H1 (cell line): ENCODE data around the gene TENT5D. TPM values are rescaled to one million over a fixed set of nuclear protein-coding genes. Genes with fewer than 3 reads are reported as not detected.

ENCODE experiments used
- CTCF ChIA-PET: fragments of 300-600 bp; sonication (Branson Sonifier 250); formaldehyde crosslinking; loops from one replicate; lab custom pipeline; 2021; ENCODE audit not compliant: partially characterized antibody; lab: Charles Lee
- POLR2A ChIA-PET: fragments of 300-600 bp; sonication (Branson Sonifier 250); formaldehyde crosslinking; loops from one replicate; lab custom pipeline; 2021; ENCODE audit warnings: inconsistent platforms; ENCODE audit not compliant: partially characterized antibody; lab: Charles Lee
- DNase-seq, 2 experiments: peaks; one replicate each; pipeline versions ENCODE4 v3.0.0 to v3.0.0-alpha.2; 2010 to 2022; ENCODE audit warnings: low spot score in 2 of 2, low read depth in 1 of 2, mixed read lengths in 1 of 2
- FAIRE-seq: peaks from 2 replicates; lab custom pipeline; 2011; peaks lifted over from hg19 to GRCh38; lab: Jason Lieb, UNC
- H2AFZ ChIP-seq: 2 replicates; pipeline ENCODE4 v1.8.1; 2012; ENCODE audit warnings: low read length, inconsistent platforms
- H2AK5ac ChIP-seq: 2 replicates; pipeline ENCODE4 v1.6.1; 2013; ENCODE audit warnings: low read depth, low read length
- H2BK120ac ChIP-seq: replicated peaks from 2 replicates; pipeline ENCODE3; 2013; ENCODE audit warnings: low read depth, low read length, inconsistent platforms
- H2BK12ac ChIP-seq: 2 replicates; pipeline ENCODE4 v1.6.1; 2013; ENCODE audit warnings: low read depth, low read length
- H2BK15ac ChIP-seq: 2 replicates; pipeline ENCODE4 v1.6.1; 2013; ENCODE audit warnings: low read length
- H2BK20ac ChIP-seq: 2 replicates; pipeline ENCODE4 v1.6.1; 2013; ENCODE audit warnings: low read length
- H2BK5ac ChIP-seq: 2 replicates; pipeline ENCODE4 v1.6.1; 2013; ENCODE audit warnings: low read depth, low read length
- H3K14ac ChIP-seq: 2 replicates; pipeline ENCODE4 v1.6.1; 2013; ENCODE audit warnings: inconsistent platforms; ENCODE audit not compliant: insufficient read length
- H3K18ac ChIP-seq: 2 replicates; pipeline ENCODE4 v1.6.1; 2013; ENCODE audit warnings: low read length; ENCODE audit errors: extremely low read depth
- H3K23ac ChIP-seq: 2 replicates; pipeline ENCODE4 v1.6.1; 2013; ENCODE audit warnings: inconsistent platforms; ENCODE audit not compliant: insufficient read length
- H3K23me2 ChIP-seq: 2 replicates; pipeline ENCODE4 v1.6.1; 2013; ENCODE audit warnings: low read depth, low read length
- H3K27ac ChIP-seq: 2 replicates; pipeline ENCODE4 v1.6.1; 2011; ENCODE audit warnings: low read depth, low read length, inconsistent platforms
- H3K27me3 ChIP-seq, 4 experiments: replicated peaks in 1 of 4; 1 replicate in 1 of 4; 2 replicates in 3 of 4; pipeline versions ENCODE4 v1.6.1 to v1.8.1; 2011 to 2013; ENCODE audit warnings: low read length in 3 of 4, mild to moderate bottlenecking in 3 of 4, inconsistent platforms in 2 of 4, mixed read lengths in 2 of 4, moderate library complexity in 1 of 4; ENCODE audit not compliant: control insufficient read depth in 3 of 4, insufficient read depth in 3 of 4; ENCODE audit errors: extremely low read depth in 1 of 4
- H3K36me3 ChIP-seq, 4 experiments: 2 replicates each; pipeline versions ENCODE4 v1.6.1 to v1.8.1; 2011 to 2013; ENCODE audit warnings: mild to moderate bottlenecking in 4 of 4, low read length in 3 of 4, moderate library complexity in 2 of 4, control low read depth in 1 of 4, inconsistent platforms in 1 of 4; ENCODE audit not compliant: insufficient read depth in 4 of 4, control insufficient read depth in 2 of 4
- H3K4ac ChIP-seq: replicated peaks from 2 replicates; pipeline ENCODE3; 2013; ENCODE audit warnings: low read length, low read depth, mixed read lengths, inconsistent platforms; ENCODE audit not compliant: insufficient read length
- H3K4me1 ChIP-seq, 4 experiments: replicated peaks in 1 of 4; 1 replicate in 1 of 4; 2 replicates in 3 of 4; pipeline versions ENCODE4 v1.6.1 to v1.8.1; 2011 to 2013; ENCODE audit warnings: low read length in 3 of 4, inconsistent platforms in 2 of 4, mixed read lengths in 1 of 4; ENCODE audit not compliant: insufficient read depth in 4 of 4, control insufficient read depth in 3 of 4
- H3K4me2 ChIP-seq, 2 experiments: 2 replicates each; pipeline versions ENCODE4 v1.6.1 to v1.8.1; 2011 to 2013; ENCODE audit warnings: low read depth in 2 of 2, low read length in 2 of 2, control low read depth in 1 of 2, inconsistent platforms in 1 of 2, mild to moderate bottlenecking in 1 of 2; ENCODE audit not compliant: insufficient read depth in 1 of 2
- H3K4me3 ChIP-seq, 4 experiments: fragments of 200-600, 300-600 bp in 1 of 4; sonication (generic), shearing (Covaris generic), sonication (Bioruptor Twin) in 1 of 4; 2 replicates each; pipeline versions ENCODE4 v1.5.1 to v1.8.1; 2011 to 2016; ENCODE audit warnings: low read length in 4 of 4, low read depth in 3 of 4, control low read depth in 2 of 4, inconsistent platforms in 2 of 4, mild to moderate bottlenecking in 2 of 4, mixed read lengths in 1 of 4, moderate library complexity in 1 of 4; ENCODE audit not compliant: insufficient read depth in 2 of 4; ENCODE audit errors: extremely low read depth in 1 of 4
- H3K56ac ChIP-seq: replicated peaks from 2 replicates; pipeline ENCODE3; 2013; ENCODE audit warnings: low read depth, mild to moderate bottlenecking, mixed read lengths, low read length, inconsistent platforms; ENCODE audit not compliant: insufficient read length
- H3K79me1 ChIP-seq: 2 replicates; pipeline ENCODE4 v1.6.1; 2013; ENCODE audit warnings: low read depth, low read length, control low read depth
- H3K79me2 ChIP-seq, 2 experiments: 2 replicates each; pipeline versions ENCODE4 v1.6.1 to v1.8.1; 2012 to 2013; ENCODE audit warnings: low read length in 2 of 2, mild to moderate bottlenecking in 2 of 2, inconsistent platforms in 1 of 2; ENCODE audit not compliant: insufficient read depth in 2 of 2, control insufficient read depth in 1 of 2
- H3K9ac ChIP-seq, 4 experiments: replicated peaks in 1 of 4; 1 replicate in 1 of 4; 2 replicates in 3 of 4; pipeline versions ENCODE4 v1.6.1 to v1.8.1; 2011 to 2013; ENCODE audit warnings: low read depth in 3 of 4, low read length in 3 of 4, control low read depth in 2 of 4, mild to moderate bottlenecking in 2 of 4, moderate library complexity in 2 of 4, inconsistent platforms in 1 of 4; ENCODE audit errors: extremely low read depth in 1 of 4
- H3K9me3 ChIP-seq, 2 experiments: 2 replicates each; pipeline versions ENCODE4 v1.6.1 to v1.8.1; 2012 to 2013; ENCODE audit warnings: mild to moderate bottlenecking in 2 of 2, moderate library complexity in 2 of 2, control low read depth in 1 of 2, inconsistent platforms in 1 of 2, low read depth in 1 of 2, low read length in 1 of 2, mixed read lengths in 1 of 2; ENCODE audit not compliant: insufficient read depth in 2 of 2
- H4K20me1 ChIP-seq, 2 experiments: replicated peaks in 1 of 2; 2 replicates each; pipeline versions ENCODE3 to v1.8.1; 2011 to 2013; ENCODE audit warnings: inconsistent platforms in 2 of 2, low read length in 2 of 2, mild to moderate bottlenecking in 1 of 2; ENCODE audit not compliant: insufficient read depth in 2 of 2, control insufficient read depth in 1 of 2
- H4K5ac ChIP-seq: 2 replicates; pipeline ENCODE4 v1.6.1; 2013; ENCODE audit warnings: low read length, low read depth, mixed read lengths, inconsistent platforms; ENCODE audit not compliant: insufficient read length
- H4K8ac ChIP-seq: 2 replicates; pipeline ENCODE4 v1.8.0; 2013; ENCODE audit warnings: mild to moderate bottlenecking, moderate library complexity, low read length, inconsistent platforms; ENCODE audit not compliant: insufficient read depth; ENCODE audit errors: extremely low read depth
- H4K91ac ChIP-seq: replicated peaks from 2 replicates; pipeline ENCODE3; 2013; ENCODE audit warnings: low read length, mixed read lengths, inconsistent platforms; ENCODE audit not compliant: insufficient read length
- CHD1 ChIP-seq: IDR thresholded peaks from 2 replicates; pipeline ENCODE4 v1.6.1; 2012; ENCODE audit warnings: low read depth, low read length, improper control_type of control experiment
- GABPA ChIP-seq: IDR thresholded peaks from 2 replicates; pipeline ENCODE4 v1.6.1; 2011; ENCODE audit warnings: mild to moderate bottlenecking, low read length, moderate library complexity, borderline replicate concordance; ENCODE audit not compliant: insufficient read depth
- JUND ChIP-seq: IDR thresholded peaks from 2 replicates; pipeline ENCODE4 v1.6.1; 2011; ENCODE audit warnings: mild to moderate bottlenecking, improper control_type of control experiment, low read length
- NANOG ChIP-seq: IDR thresholded peaks from 2 replicates; pipeline ENCODE4 v1.6.1; 2011; ENCODE audit warnings: low read length, low read depth, mild to moderate bottlenecking, inconsistent platforms; ENCODE audit not compliant: insufficient read depth, poor library complexity, severe bottlenecking
- POLR2AphosphoS5 ChIP-seq: IDR thresholded peaks from 2 replicates; pipeline ENCODE4 v1.6.1; 2011; ENCODE audit warnings: low read depth, low read length
- SRF ChIP-seq: IDR thresholded peaks from 2 replicates; pipeline ENCODE4 v1.6.1; 2011; ENCODE audit warnings: mild to moderate bottlenecking, low read depth, low read length, moderate library complexity
- WGBS, 2 experiments: shearing (Covaris generic) in 1 of 2; methylation state at CpG; one replicate each; pipeline versions ENCODE4 v1.1.6 to v1.1.7; 2013 to 2015; ENCODE audit warnings: low lambda C conversion rate in 2 of 2, mixed read lengths in 2 of 2, inconsistent platforms in 1 of 2, low coverage in 1 of 2, missing lambda C conversion rate in 1 of 2; ENCODE audit not compliant: insufficient replicate concordance in 2 of 2, insufficient coverage in 1 of 2, insufficient read length in 1 of 2; ENCODE audit errors: extremely low coverage in 1 of 2, missing lambda C conversion rate in 1 of 2; 5-methylcytosine and 5-hydroxymethylcytosine counted together
- polyA plus RNA-seq, 7 experiments: library from polyadenylated mRNA; depleted of rRNA in 3 of 7; stranded (reverse) in 5 of 7; unstranded in 2 of 7; fragments of >200 nt in 5 of 7; fragments of 200-250 nt in 2 of 7; gene quantifications; 1 replicate in 5 of 7; 2 replicates in 1 of 7; 4 replicates in 1 of 7; pipeline versions ENCODE4 v1.2.1 to v1.2.3, GENCODE V29; 2011 to 2013; ENCODE audit warnings: missing spikeins in 2 of 7, mixed read lengths in 2 of 7
- total RNA-seq: library from RNA; stranded (reverse); fragmentation: NEBNext Ultra II Directional; extraction: Animal tissue kit (Norgen Biotek cat#: 25700); gene quantifications from 2 replicates; pipeline ENCODE4 v1.2.1, GENCODE V29; 2021

TENT5D gene
- total and polyA plus RNA-seq, 2 of the 8 experiments (the other 6 are each of a cell fraction or from before 2014, with no cell fraction given), result not detected

- Histone ChIP-seq H3K23me2 (no peaks in the 10 kb centered on the region), H4K5ac (no peak overlapping the region), H3K4ac (no peak overlapping the region), H2AK5ac (no peak overlapping the region), H3K4me2 (no peak overlapping the region), H3K14ac (no peak overlapping the region), H3K23ac (no peak overlapping the region), H4K91ac (no peak overlapping the region), H3K4me1 (no peaks in the 10 kb centered on the region), H3K36me3 (no peaks in the 10 kb centered on the region), H2BK5ac (no peak overlapping the region), H2BK12ac (no peak overlapping the region), H3K4me3 (no peak overlapping the region), H3K56ac (no peak overlapping the region), H3K27ac (no peak overlapping the region), H3K27me3 (no peaks in the 10 kb centered on the region), H2AFZ (no peak overlapping the region), H3K9me3 (no peaks in the 10 kb centered on the region), H3K79me1 (no peaks in the 10 kb centered on the region), H4K20me1 (no peaks in the 10 kb centered on the region), H3K18ac (no peak overlapping the region), H3K9ac (no peak overlapping the region), H2BK15ac (no peak overlapping the region), H4K8ac (no peak overlapping the region), H3K79me2 (no peaks in the 10 kb centered on the region), H2BK120ac (no peak overlapping the region), H2BK20ac (no peak overlapping the region)
- ChIA-PET POLR2A (no interaction called here), CTCF (no interaction called here)
- TF ChIP-seq CHD1 (no peak), GABPA (no peak), NANOG (no peak), JUND (no peak), POLR2AphosphoS5 (no peak), SRF (no peak)
- FAIRE-seq, result no peak
- WGBS, 2 experiments, result 90% methylated on average over 3 of the region's 3 CpGs; no CpG with 5 or more reads in 1 of the 2 experiments
- no peak for DNase-seq
These were observed 2.8 kb downstream of the TENT5D start for GRCh38 chrX:80423000-80423399.
